ENCODE measurements around the gene RELA.

The RELA gene

GRCh38 chr11:65651589-65652510, 10.9 kb downstream of the RELA start:
- no peak for TF ChIP-seq REST (IDR thresholded peaks at IDR 0.05; ENCODE audit: low read depth)
- no peak; the same call in 1 of the 2 replicates for TF ChIP-seq YY1 (IDR thresholded peaks at IDR 0.05; ENCODE audit: low read depth)
- TF ChIP-seq TEAD4 (IDR thresholded peaks at IDR 0.05): no peak
- peak; percentile 80 for TF ChIP-seq NFIC (IDR thresholded peaks at IDR 0.05)
- no peak for TF ChIP-seq TAF1 (IDR thresholded peaks at IDR 0.05; ENCODE audit: low read depth)
- no peak for TF ChIP-seq FOXM1 (IDR thresholded peaks at IDR 0.05; ENCODE audit: borderline replicate concordance, low read depth)
- no peak for TF ChIP-seq ZBTB7A (IDR thresholded peaks at IDR 0.05; ENCODE audit: low read depth)
- TF ChIP-seq CREB1 (IDR thresholded peaks at IDR 0.05; ENCODE audit: low read depth): no peak
- TF ChIP-seq EP300 (IDR thresholded peaks at IDR 0.05; ENCODE audit: borderline replicate concordance): peak; percentile 27; the same call in 1 of the 2 replicates

GRCh38 chr11:65651339-65651588, 11.5 kb downstream of the RELA start:
- TF ChIP-seq EGR1 (IDR thresholded peaks at IDR 0.05): no peak
- no peak for TF ChIP-seq MAX (IDR thresholded peaks at IDR 0.05)
- no peak for TF ChIP-seq FOXM1 (IDR thresholded peaks at IDR 0.05; ENCODE audit: borderline replicate concordance, low read depth)
- no peak for TF ChIP-seq CREB1 (IDR thresholded peaks at IDR 0.05; ENCODE audit: low read depth)
- TF ChIP-seq ZBTB7A (IDR thresholded peaks at IDR 0.05; ENCODE audit: low read depth): no peak
- TF ChIP-seq TCF12 (IDR thresholded peaks at IDR 0.05; ENCODE audit: low read depth): no peak
- TF ChIP-seq REST (IDR thresholded peaks at IDR 0.05; ENCODE audit: low read depth): no peak
- TF ChIP-seq USF1 (IDR thresholded peaks at IDR 0.05): no peak
- no peak for TF ChIP-seq TEAD4 (IDR thresholded peaks at IDR 0.05)
- TF ChIP-seq YY1 (IDR thresholded peaks at IDR 0.05; ENCODE audit: low read depth): no peak
- TF ChIP-seq TAF1 (IDR thresholded peaks at IDR 0.05; ENCODE audit: low read depth): no peak
- no peak for TF ChIP-seq RAD21 (IDR thresholded peaks at IDR 0.05; ENCODE audit: low read depth)

GRCh38 chr11:65650547-65651338, 12.0 kb downstream of the RELA start:
- TF ChIP-seq NFIC (IDR thresholded peaks at IDR 0.05): no peak

GRCh38 chr11:65649656-65650546, 12.8 kb downstream of the RELA start:
- no peak for TF ChIP-seq EP300 (IDR thresholded peaks at IDR 0.05; ENCODE audit: borderline replicate concordance)
- no peak for TF ChIP-seq FOXM1 (IDR thresholded peaks at IDR 0.05; ENCODE audit: borderline replicate concordance, low read depth)

GRCh38 chr11:65648997-65649493, 13.7 kb downstream of the RELA start:
- TF ChIP-seq CEBPB (IDR thresholded peaks at IDR 0.05) (no peak), EGR1 (IDR thresholded peaks at IDR 0.05) (no peak), REST (IDR thresholded peaks at IDR 0.05; ENCODE audit: low read depth) (no peak), TEAD4 (IDR thresholded peaks at IDR 0.05) (no peak), TCF12 (IDR thresholded peaks at IDR 0.05; ENCODE audit: low read depth) (no peak), YY1 (IDR thresholded peaks at IDR 0.05; ENCODE audit: low read depth) (no peak)

Data from Ishikawa (cell line).